IMR-90 (cell line): ENCODE results near the gene PGA4. TPM values are rescaled to one million over a fixed set of nuclear protein-coding genes. Genes with fewer than 3 reads are reported as not detected.

Experiments used
- ATAC-seq: fragments of 200-7000 bp; cut with Tn5 transposase; 2 replicates; pipeline ENCODE4 v1.9.1; 2020; ENCODE audit warnings: low read depth, mild to moderate bottlenecking, moderate library complexity
- BruUV-seq: library from RNA; stranded (reverse); fragments of 400-500 nt; replicated peaks from 2 replicates; lab custom pipeline; 2021; lab: Mats Ljungman, UMichigan
- CTCF ChIA-PET: fragments of 300-600 bp; formaldehyde crosslinking; extraction: SDS; loops from one replicate; lab custom pipeline; 2021; ENCODE audit warnings: antibody characterized with exemption; lab: Yijun Ruan, JAX
- POLR2A ChIA-PET: fragments of 300-600 bp; sonication (Branson Sonifier 250); formaldehyde crosslinking; loops from one replicate; lab custom pipeline; 2022; ENCODE audit warnings: antibody characterized with exemption; ENCODE audit not compliant: unreplicated experiment; lab: Charles Lee
- DNase-seq: peaks from one replicate; pipeline ENCODE4 v3.0.0; 2013
- H2AFZ ChIP-seq: replicated peaks from 2 replicates; pipeline ENCODE3; 2013; ENCODE audit warnings: low read length, mild to moderate bottlenecking; ENCODE audit not compliant: poor library complexity
- H2AK5ac ChIP-seq: 2 replicates; pipeline ENCODE4 v1.6.1; 2013; ENCODE audit warnings: low read depth, low read length, inconsistent platforms
- H2AK9ac ChIP-seq: replicated peaks from 2 replicates; pipeline ENCODE3; 2013; ENCODE audit warnings: mild to moderate bottlenecking, low read depth, low read length, moderate library complexity; ENCODE audit not compliant: poor library complexity
- H2BK120ac ChIP-seq: 2 replicates; pipeline ENCODE4 v1.6.1; 2013; ENCODE audit warnings: low read depth, low read length, inconsistent platforms
- H2BK15ac ChIP-seq: 3 replicates; pipeline ENCODE4 v1.6.1; 2013; ENCODE audit warnings: low read depth, low read length, inconsistent platforms
- H2BK20ac ChIP-seq: 2 replicates; pipeline ENCODE4 v1.6.1; 2013; ENCODE audit warnings: low read depth, mild to moderate bottlenecking, inconsistent platforms, low read length, moderate library complexity
- H2BK5ac ChIP-seq: 2 replicates; pipeline ENCODE4 v1.6.1; 2013; ENCODE audit warnings: mild to moderate bottlenecking, low read depth, low read length, inconsistent platforms; ENCODE audit not compliant: poor library complexity, severe bottlenecking
- H3K14ac ChIP-seq: replicated peaks from 2 replicates; pipeline ENCODE4 v1.6.1; 2013; ENCODE audit warnings: low read depth, low read length, inconsistent platforms
- H3K18ac ChIP-seq: 2 replicates; pipeline ENCODE4 v1.6.1; 2013; ENCODE audit warnings: low read depth, low read length, control low read depth
- H3K23ac ChIP-seq: 2 replicates; pipeline ENCODE4 v1.6.1; 2013; ENCODE audit warnings: low read depth, low read length, inconsistent platforms
- H3K27ac ChIP-seq: 2 replicates; pipeline ENCODE4 v1.5.1; 2013; ENCODE audit warnings: mild to moderate bottlenecking, control low read depth, low read length; ENCODE audit not compliant: insufficient read depth
- H3K27me3 ChIP-seq: 2 replicates; pipeline ENCODE4 v1.6.1; 2013; ENCODE audit warnings: low read length; ENCODE audit not compliant: control insufficient read depth, insufficient read depth
- H3K36me3 ChIP-seq: 2 replicates; pipeline ENCODE4 v1.6.1; 2013; ENCODE audit warnings: low read length, mixed read lengths; ENCODE audit not compliant: control insufficient read depth, insufficient read depth
- H3K4ac ChIP-seq: 2 replicates; pipeline ENCODE4 v1.6.1; 2013; ENCODE audit warnings: low read depth, low read length, inconsistent platforms
- H3K4me1 ChIP-seq: 2 replicates; pipeline ENCODE4 v1.6.1; 2013; ENCODE audit warnings: low read length, mixed read lengths; ENCODE audit not compliant: control insufficient read depth, insufficient read depth
- H3K4me2 ChIP-seq: 2 replicates; pipeline ENCODE4 v1.6.1; 2013; ENCODE audit warnings: low read depth, mild to moderate bottlenecking, control low read depth, low read length, moderate library complexity
- H3K4me3 ChIP-seq: 2 replicates; pipeline ENCODE4 v1.5.1; 2013; ENCODE audit warnings: low read depth, mild to moderate bottlenecking, control low read depth, low read length, moderate library complexity; ENCODE audit not compliant: insufficient read depth
- H3K56ac ChIP-seq: 2 replicates; pipeline ENCODE4 v1.6.1; 2013; ENCODE audit warnings: low read length, inconsistent platforms; ENCODE audit not compliant: insufficient read depth; ENCODE audit errors: extremely low read depth
- H3K79me1 ChIP-seq, 2 experiments: 2 replicates each; pipeline ENCODE4 v1.6.1; 2013; ENCODE audit warnings: low read length in 2 of 2, inconsistent platforms in 1 of 2, low read depth in 1 of 2
- H3K9ac ChIP-seq: 2 replicates; pipeline ENCODE4 v1.6.1; 2013; ENCODE audit warnings: low read depth, low read length, control low read depth
- H3K9me1 ChIP-seq: 2 replicates; pipeline ENCODE4 v1.6.1; 2013; ENCODE audit warnings: low read length, inconsistent platforms; ENCODE audit not compliant: insufficient read depth
- H3K9me3 ChIP-seq: 2 replicates; pipeline ENCODE4 v1.6.1; 2013; ENCODE audit warnings: low read length; ENCODE audit not compliant: control insufficient read depth, insufficient read depth
- H4K20me1 ChIP-seq: 2 replicates; pipeline ENCODE4 v1.6.1; 2013; ENCODE audit warnings: low read length, inconsistent platforms; ENCODE audit not compliant: insufficient read depth
- H4K5ac ChIP-seq: 2 replicates; pipeline ENCODE4 v1.6.1; 2013; ENCODE audit warnings: mild to moderate bottlenecking, low read depth, low read length, control low read depth
- H4K8ac ChIP-seq, 2 experiments: 2 replicates each; pipeline ENCODE4 v1.6.1; 2013; ENCODE audit warnings: low read depth in 2 of 2, low read length in 2 of 2, control low read depth in 1 of 2, inconsistent platforms in 1 of 2
- H4K91ac ChIP-seq: 2 replicates; pipeline ENCODE4 v1.6.1; 2013; ENCODE audit warnings: low read depth, low read length, inconsistent platforms; ENCODE audit not compliant: insufficient read depth
- CHD1 ChIP-seq: IDR thresholded peaks from 2 replicates; pipeline ENCODE4 v1.6.1; 2012; ENCODE audit warnings: low read depth, low read length, improper control_type of control experiment
- CTCF ChIP-seq: conservative IDR thresholded peaks from 2 replicates; pipeline ENCODE4 v1.5.1; 2012; ENCODE audit warnings: mild to moderate bottlenecking, low read depth, low read length, improper control_type of control experiment
- FOS ChIP-seq: fragments of 150-350 bp; IDR thresholded peaks from 2 replicates; pipeline ENCODE4 v1.6.1; 2016; ENCODE audit warnings: low read depth, low read length
- MAZ ChIP-seq: IDR thresholded peaks from 2 replicates; pipeline ENCODE4 v1.6.1; 2012; ENCODE audit warnings: low read depth, mild to moderate bottlenecking, low read length, improper control_type of control experiment, moderate library complexity, borderline replicate concordance
- MXI1 ChIP-seq: IDR thresholded peaks from 2 replicates; pipeline ENCODE4 v1.6.1; 2012; ENCODE audit warnings: low read depth, mild to moderate bottlenecking, low read length, moderate library complexity, borderline replicate concordance
- NFE2L2 ChIP-seq: fragments of 150-350 bp; IDR thresholded peaks from 2 replicates; pipeline ENCODE4 v1.6.1; 2016; ENCODE audit warnings: low read depth, mild to moderate bottlenecking, low read length
- RAD21 ChIP-seq: IDR thresholded peaks from 2 replicates; pipeline ENCODE4 v1.6.1; 2012; ENCODE audit warnings: low read length, improper control_type of control experiment
- RCOR1 ChIP-seq: IDR thresholded peaks from 2 replicates; pipeline ENCODE4 v1.6.1; 2012; ENCODE audit warnings: mild to moderate bottlenecking, low read length, improper control_type of control experiment; ENCODE audit not compliant: insufficient replicate concordance
- RFX5 ChIP-seq: IDR thresholded peaks from 2 replicates; pipeline ENCODE4 v1.8.0; 2012; ENCODE audit warnings: low read depth, mild to moderate bottlenecking, low read length, moderate library complexity
- SMC3 ChIP-seq: fragments of 150-350 bp; IDR thresholded peaks from 2 replicates; pipeline ENCODE4 v1.6.1; 2016; ENCODE audit warnings: low read depth, mild to moderate bottlenecking, antibody characterized with exemption, low read length, moderate library complexity
- WGBS, 2 experiments: methylation state at CpG; one replicate each; pipeline versions ENCODE4 v1.1.5 to v1.1.7; 2013; ENCODE audit warnings: missing lambda C conversion rate in 2 of 2; ENCODE audit not compliant: insufficient read length in 1 of 2; ENCODE audit errors: extremely low coverage in 2 of 2; 5-methylcytosine and 5-hydroxymethylcytosine counted together
- dilution Hi-C: fragments of 300-500 bp; cut with HindIII; formaldehyde crosslinking; loops from one replicate; pipeline ENCODE4 v1.14.3; 2018; ENCODE audit warnings: low sequenced_read_pairs; ENCODE audit not compliant: unreplicated experiment
- in situ Hi-C: fragments of 300-500 bp; cut with MboI; formaldehyde crosslinking; loops from 3 replicates; pipeline ENCODE4 v1.14.3; 2019; ENCODE audit warnings: low sequenced_read_pairs, inconsistent platforms, mixed read lengths
- intact Hi-C: fragments of 100-400 bp; cut with micrococcal nuclease; formaldehyde crosslinking; loops from 2 replicates; pipeline ENCODE4 v1.10.0; 2022
- polyA plus RNA-seq, 3 experiments: library from polyadenylated mRNA; depleted of rRNA; stranded (reverse); fragments of >200 nt; gene quantifications; 2 replicates each; pipeline ENCODE4 v1.2.3, GENCODE V29; 2012; ENCODE audit warnings: low replicate concordance in 1 of 3
- total RNA-seq: library from RNA; depleted of rRNA; stranded (reverse); fragments of >200 nt; gene quantifications from 2 replicates; pipeline ENCODE4 v1.2.3, GENCODE V29; 2012

Gene PGA4
- total and polyA plus RNA-seq, 2 of the 4 experiments (the other 2 are of a cell fraction): not detected

GRCh38 chr11:61254403-61255025, 32.4 kb downstream of the PGA4 start (continued):
- peak; percentile 81 for TF ChIP-seq CTCF

GRCh38 chr11:61256710-61257482, 34.7 kb downstream of the PGA4 start:
- Histone ChIP-seq H2BK15ac (no peak overlapping the region), H3K14ac (no peak overlapping the region), H3K4ac (no peak overlapping the region), H4K20me1 (no peaks in the 10 kb centered on the region), H2AK9ac (no peak overlapping the region), H3K79me1 (no peaks in the 10 kb centered on the region), H3K23ac (no peak overlapping the region), H4K5ac (no peak overlapping the region), H2BK120ac (no peak overlapping the region), H3K4me3 (no peak overlapping the region), H2AK5ac (no peak overlapping the region), H2BK20ac (no peak overlapping the region), H3K27me3 (peaks cover 1% of the 10 kb centered on the region; the same call in 1 of the 2 replicates), H3K9me1 (no peaks in the 10 kb centered on the region), H3K4me2 (no peak overlapping the region), H3K9ac (no peak overlapping the region), H3K56ac (no peak overlapping the region), H4K8ac (no peak overlapping the region), H2BK5ac (no peak overlapping the region), H3K36me3 (no peaks in the 10 kb centered on the region), H3K4me1 (no peaks in the 10 kb centered on the region), H3K9me3 (no peaks in the 10 kb centered on the region), H4K91ac (no peak overlapping the region), H2AFZ (no peak overlapping the region), H3K18ac (no peak overlapping the region), H3K27ac (no peak overlapping the region)
- no peak for DNase-seq
- no TSS peak for BruUV-seq
- no peak for ATAC-seq
- ChIA-PET POLR2A (no interaction called here), CTCF (no interaction called here)
- intact Hi-C loops (no loop called here), dilution Hi-C loops (no loop called here), in situ Hi-C loops (loop anchor here (5.0 kb wide), 1 partner anchor 65 kb away; no protein-coding TSS in a partner anchor)
- no CpG with 5 or more reads among the region's 18 CpGs for WGBS, 2 experiments
- TF ChIP-seq CHD1 (no peak), RFX5 (no peak), RCOR1 (no peak), MXI1 (no peak), FOS (no peak), RAD21 (no peak), CTCF (no peak), SMC3 (no peak), MAZ (no peak), NFE2L2 (no peak)
